Brain microvascular endothelial cell (primary cell): ENCODE measurements around the gene PPFIA4.

Experiments used
- DNase-seq: peaks from one replicate; pipeline ENCODE4 v3.0.0-alpha.2; 2020
- H3K27ac ChIP-seq: fragments of 250-450 bp; sonication (Bioruptor Pico); 2 replicates; pipeline ENCODE4 v1.5.1; 2020; ENCODE audit warnings: mild to moderate bottlenecking, moderate library complexity
- H3K27me3 ChIP-seq: fragments of 250-450 bp; sonication (Bioruptor Pico); replicated peaks from 2 replicates; pipeline ENCODE4 v1.5.1; 2020; ENCODE audit warnings: mild to moderate bottlenecking
- H3K36me3 ChIP-seq: fragments of 250-450 bp; sonication (Bioruptor Pico); replicated peaks from 2 replicates; pipeline ENCODE4 v1.5.1; 2020; ENCODE audit warnings: mild to moderate bottlenecking
- H3K4me3 ChIP-seq: 2 replicates; pipeline ENCODE4 v1.5.1; 2011; ENCODE audit warnings: low read depth, mild to moderate bottlenecking, control low read depth, low read length, moderate library complexity
- in situ Hi-C: cut with HindIII; loops from 2 replicates; pipeline ENCODE4 v1.10.0; 2017; ENCODE audit warnings: low sequenced_read_pairs, low pct_ligation_motif_present
- TF ChIP-seq, protein P1 (sequence below): IDR thresholded peaks from 2 replicates; pipeline ENCODE4 v1.5.1; 2011; ENCODE audit warnings: low read depth, mild to moderate bottlenecking, moderate library complexity, low read length, control low read depth, inconsistent platforms; ENCODE audit errors: missing control alignments

PPFIA4 gene

GRCh38 chr1:203059485-203059884 is 33.2 kb downstream of the PPFIA4 start:
- DNase-seq = no peak
- TF ChIP-seq, protein P1, sequence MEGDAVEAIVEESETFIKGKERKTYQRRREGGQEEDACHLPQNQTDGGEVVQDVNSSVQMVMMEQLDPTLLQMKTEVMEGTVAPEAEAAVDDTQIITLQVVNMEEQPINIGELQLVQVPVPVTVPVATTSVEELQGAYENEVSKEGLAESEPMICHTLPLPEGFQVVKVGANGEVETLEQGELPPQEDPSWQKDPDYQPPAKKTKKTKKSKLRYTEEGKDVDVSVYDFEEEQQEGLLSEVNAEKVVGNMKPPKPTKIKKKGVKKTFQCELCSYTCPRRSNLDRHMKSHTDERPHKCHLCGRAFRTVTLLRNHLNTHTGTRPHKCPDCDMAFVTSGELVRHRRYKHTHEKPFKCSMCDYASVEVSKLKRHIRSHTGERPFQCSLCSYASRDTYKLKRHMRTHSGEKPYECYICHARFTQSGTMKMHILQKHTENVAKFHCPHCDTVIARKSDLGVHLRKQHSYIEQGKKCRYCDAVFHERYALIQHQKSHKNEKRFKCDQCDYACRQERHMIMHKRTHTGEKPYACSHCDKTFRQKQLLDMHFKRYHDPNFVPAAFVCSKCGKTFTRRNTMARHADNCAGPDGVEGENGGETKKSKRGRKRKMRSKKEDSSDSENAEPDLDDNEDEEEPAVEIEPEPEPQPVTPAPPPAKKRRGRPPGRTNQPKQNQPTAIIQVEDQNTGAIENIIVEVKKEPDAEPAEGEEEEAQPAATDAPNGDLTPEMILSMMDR = no peak
- H3K27me3 ChIP-seq = peaks cover 7% of the 10 kb centered on the region

GRCh38 chr1:203060115-203060514 is 33.8 kb downstream of the PPFIA4 start:
- in situ Hi-C loops = no loop called here
- Histone ChIP-seq H3K27ac (no peak overlapping the region), H3K27me3 (peaks cover 7% of the 10 kb centered on the region), H3K4me3 (no peak overlapping the region), H3K36me3 (no peaks in the 10 kb centered on the region)
- TF ChIP-seq, protein P1 = no peak
- DNase-seq = no peak

More at GRCh38 chr1:203059485-203059884, 33.2 kb downstream of the PPFIA4 start:
- in situ Hi-C loops = no loop called here
- Histone ChIP-seq H3K36me3 (no peaks in the 10 kb centered on the region), H3K27ac (no peak overlapping the region), H3K4me3 (no peak overlapping the region)

- H3K27me3 ChIP-seq = peaks cover 3% of the 10 kb centered on the region
- in situ Hi-C loops = no loop called here
- DNase-seq = no peak
- H3K36me3 ChIP-seq = no peaks in the 10 kb centered on the region
- no peak overlapping the region for H3K27ac ChIP-seq
- H3K4me3 ChIP-seq = no peak overlapping the region
- TF ChIP-seq, protein P1 = no peak
Observed at GRCh38 chr1:203063287-203063686, 37.0 kb downstream of the PPFIA4 start.

DNA sequence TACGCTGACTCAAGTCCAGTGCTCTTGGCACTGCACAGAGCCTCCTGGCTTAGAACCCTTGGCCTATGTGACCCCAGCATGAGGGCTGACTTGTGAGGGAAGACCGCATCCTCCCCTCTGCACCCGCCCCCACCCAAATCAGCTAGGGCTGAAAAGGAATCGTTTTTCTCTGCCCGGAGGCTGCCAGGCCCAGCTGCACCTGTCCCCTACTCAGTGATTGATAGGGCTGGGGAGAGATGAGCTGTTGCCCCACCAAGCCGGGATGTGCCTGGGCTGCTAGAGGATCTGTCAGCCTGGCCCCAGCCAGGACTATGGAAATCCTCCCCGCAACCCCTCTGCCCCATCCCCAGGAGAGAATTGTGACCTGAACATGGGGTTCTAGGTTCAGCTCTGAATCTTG is 38.9 kb downstream of the PPFIA4 start:
- in situ Hi-C loops = no loop called here
- Histone ChIP-seq H3K36me3 (no peaks in the 10 kb centered on the region), H3K4me3 (no peak overlapping the region), H3K27ac (no peak overlapping the region), H3K27me3 (peaks cover 3% of the 10 kb centered on the region)
- DNase-seq = no peak
- TF ChIP-seq, protein P1 = no peak

- no peaks in the 10 kb centered on the region for H3K36me3 ChIP-seq
- in situ Hi-C loops = no loop called here
- TF ChIP-seq, protein P1 = no peak
Observed at GRCh38 chr1:203065986-203066385, 39.7 kb downstream of the PPFIA4 start.

DNA sequence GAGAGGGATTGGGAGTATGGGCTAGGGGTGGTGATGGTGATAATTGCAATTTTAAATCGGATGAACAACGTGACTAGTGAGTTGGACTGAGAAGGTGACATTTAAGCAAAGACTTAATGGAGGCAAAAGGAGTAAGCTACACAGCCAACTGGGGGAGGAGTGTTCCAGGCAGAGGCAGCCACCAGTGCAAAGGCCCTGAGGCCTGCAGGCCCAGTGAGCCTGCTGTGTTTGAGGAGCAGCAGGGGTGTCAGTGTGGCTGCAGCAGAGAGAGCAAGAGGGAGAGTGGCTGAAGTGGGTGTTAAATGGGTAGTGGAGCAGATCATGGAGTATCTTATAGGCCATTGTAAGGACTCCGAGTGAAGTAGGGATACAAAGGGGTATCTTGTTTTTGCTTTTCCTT is 40.7 kb downstream of the PPFIA4 start:
- H3K27me3 ChIP-seq = peaks cover 3% of the 10 kb centered on the region
- no peak overlapping the region for H3K4me3 ChIP-seq
- H3K27ac ChIP-seq = no peak overlapping the region
- DNase-seq = no peak
- in situ Hi-C loops = no loop called here
- TF ChIP-seq, protein P1 = no peak
- H3K36me3 ChIP-seq = no peaks in the 10 kb centered on the region

More at GRCh38 chr1:203065986-203066385, 39.7 kb downstream of the PPFIA4 start:
- H3K4me3 ChIP-seq = no peak overlapping the region
- peaks cover 3% of the 10 kb centered on the region for H3K27me3 ChIP-seq
- H3K27ac ChIP-seq = no peak overlapping the region
- DNase-seq = no peak
